Endothelial cell of umbilical vein (primary cell): Measurements from ENCODE around the gene TBC1D4. TPM values are rescaled to one million over a fixed set of nuclear protein-coding genes. Genes with fewer than 3 reads are reported as not detected.

Experiments used
- BruUV-seq: library from RNA; stranded (reverse); fragments of 400-500 nt; replicated peaks from 2 replicates; lab custom pipeline; 2021; lab: Mats Ljungman, UMichigan
- CTCF ChIA-PET: fragments of 300-600, 350-600 bp; sonication (Branson Sonifier 250); formaldehyde crosslinking; loops from one replicate; lab custom pipeline; 2021; ENCODE audit warnings: antibody characterized with exemption, inconsistent platforms; lab: Charles Lee
- POLR2A ChIA-PET: fragments of 300-600, 350-600 bp; sonication (Branson Sonifier 250); formaldehyde crosslinking; loops from one replicate; lab custom pipeline; 2021; ENCODE audit warnings: antibody characterized with exemption, inconsistent platforms; lab: Charles Lee
- DNase-seq: peaks from one replicate; pipeline ENCODE4 v3.0.0-alpha.2; 2011; ENCODE audit warnings: low read depth, low spot score
- FAIRE-seq: peaks from 2 replicates; lab custom pipeline; 2011; peaks lifted over from hg19 to GRCh38; lab: Jason Lieb, UNC
- H2AFZ ChIP-seq: 2 replicates; pipeline ENCODE4 v1.6.0; 2012; ENCODE audit warnings: low read depth, low read length, control low read depth, inconsistent platforms
- H3K27ac ChIP-seq: 2 replicates; pipeline ENCODE4 v1.5.1; 2011; ENCODE audit warnings: low read depth, mild to moderate bottlenecking, control low read depth, low read length, moderate library complexity; ENCODE audit not compliant: insufficient read depth
- H3K27me3 ChIP-seq, 2 experiments: 2 replicates each; pipeline versions ENCODE4 v1.6.0 to v1.6.1; 2011; ENCODE audit warnings: low read length in 2 of 2, mixed read lengths in 1 of 2; ENCODE audit not compliant: control insufficient read depth in 2 of 2, insufficient read depth in 2 of 2
- H3K36me3 ChIP-seq, 2 experiments: 2 replicates in 1 of 2; 3 replicates in 1 of 2; pipeline ENCODE4 v1.5.1; 2011; ENCODE audit warnings: low read length in 2 of 2, mild to moderate bottlenecking in 1 of 2, moderate library complexity in 1 of 2; ENCODE audit not compliant: control insufficient read depth in 2 of 2, insufficient read depth in 2 of 2; ENCODE audit errors: extremely low read depth in 1 of 2
- H3K4me1 ChIP-seq: 3 replicates; pipeline ENCODE4 v1.5.1; 2011; ENCODE audit warnings: mild to moderate bottlenecking, low read length; ENCODE audit not compliant: control insufficient read depth, insufficient read depth; ENCODE audit errors: extremely low read depth
- H3K4me2 ChIP-seq: 2 replicates; pipeline ENCODE4 v1.6.1; 2011; ENCODE audit warnings: low read length, control low read depth, mixed read lengths; ENCODE audit not compliant: insufficient read depth
- H3K4me3 ChIP-seq, 3 experiments: fragments of 200-600 bp in 1 of 3; sonication (generic), shearing (Covaris generic) in 1 of 3; replicated peaks in 1 of 3; 2 replicates each; pipeline ENCODE4 v1.5.1; 2011 to 2016; ENCODE audit warnings: control low read depth in 3 of 3, low read length in 3 of 3, mild to moderate bottlenecking in 2 of 3, inconsistent platforms in 1 of 3, low read depth in 1 of 3, moderate library complexity in 1 of 3; ENCODE audit not compliant: insufficient read depth in 1 of 3
- H3K79me2 ChIP-seq: 2 replicates; pipeline ENCODE4 v1.6.0; 2012; ENCODE audit warnings: low read length, inconsistent platforms; ENCODE audit not compliant: control insufficient read depth, insufficient read depth
- H3K9ac ChIP-seq: replicated peaks from 2 replicates; pipeline ENCODE3; 2011; ENCODE audit warnings: low read length, control low read depth; ENCODE audit not compliant: insufficient read depth; ENCODE audit errors: extremely low read depth
- H3K9me1 ChIP-seq: replicated peaks from 3 replicates; pipeline ENCODE4 v1.6.0; 2011; ENCODE audit warnings: mild to moderate bottlenecking, low read length; ENCODE audit not compliant: control insufficient read depth, insufficient read depth; ENCODE audit errors: extremely low read depth
- H3K9me3 ChIP-seq: replicated peaks from 2 replicates; pipeline ENCODE4 v1.5.1; 2012; ENCODE audit warnings: low read length, inconsistent platforms; ENCODE audit not compliant: control insufficient read depth, insufficient read depth
- H4K20me1 ChIP-seq: replicated peaks from 2 replicates; pipeline ENCODE3; 2011; ENCODE audit warnings: mild to moderate bottlenecking, low read length; ENCODE audit not compliant: control insufficient read depth, insufficient read depth; ENCODE audit errors: extremely low read depth
- CTCF ChIP-seq, 2 donors: IDR thresholded peaks; 1 replicate in 1 of 2; 2 replicates in 1 of 2; pipeline ENCODE4 v1.5.1; 2011; ENCODE audit warnings: low read length in 2 of 2, mild to moderate bottlenecking in 2 of 2, moderate library complexity in 2 of 2, control low read depth in 1 of 2, inconsistent platforms in 1 of 2, low read depth in 1 of 2; ENCODE audit not compliant: insufficient read depth in 1 of 2; ENCODE audit errors: extremely low read depth in 1 of 2
- EZH2 ChIP-seq: IDR thresholded peaks from 2 replicates; pipeline ENCODE4 v1.6.1; 2012; ENCODE audit warnings: borderline replicate concordance, low read depth, mild to moderate bottlenecking, moderate library complexity, low read length, inconsistent platforms; ENCODE audit not compliant: severe bottlenecking
- FOS ChIP-seq: IDR thresholded peaks from 2 replicates; pipeline ENCODE4 v1.6.1; 2011; ENCODE audit warnings: mild to moderate bottlenecking, low read length, moderate library complexity, borderline replicate concordance; ENCODE audit not compliant: insufficient read depth
- GATA2 ChIP-seq: IDR thresholded peaks from 2 replicates; pipeline ENCODE4 v1.7.0; 2011; ENCODE audit warnings: low read depth, mild to moderate bottlenecking, moderate library complexity, mixed read lengths, low read length; ENCODE audit not compliant: insufficient read length, insufficient read depth
- JUN ChIP-seq: IDR thresholded peaks from 2 replicates; pipeline ENCODE4 v1.6.1; 2011; ENCODE audit warnings: borderline replicate concordance, low read depth; ENCODE audit not compliant: insufficient read length, insufficient read depth
- MAX ChIP-seq: IDR thresholded peaks from 2 replicates; pipeline ENCODE4 v1.6.1; 2011; ENCODE audit not compliant: insufficient read depth, insufficient read length
- MYC ChIP-seq: IDR thresholded peaks from one replicate; pipeline ENCODE4 v1.6.1; 2011; ENCODE audit warnings: mild to moderate bottlenecking, low read depth, low read length
- POLR2A ChIP-seq: IDR thresholded peaks from 2 replicates; pipeline ENCODE4 v1.6.1; 2012; ENCODE audit warnings: low read depth, mild to moderate bottlenecking, control low read depth, low read length
- POLR2AphosphoS5 ChIP-seq: IDR thresholded peaks from 2 replicates; pipeline ENCODE4 v1.6.1; 2012; ENCODE audit warnings: low read depth, mild to moderate bottlenecking, control low read depth, low read length, moderate library complexity; ENCODE audit not compliant: insufficient read depth
- dilution Hi-C: fragments of 300-500 bp; cut with MboI; formaldehyde crosslinking; loops from one replicate; pipeline ENCODE4 v1.15.0; 2019; ENCODE audit warnings: low sequenced_read_pairs; ENCODE audit not compliant: extremely low pct_ligation_motif_present
- intact Hi-C: fragments of 100-400 bp; cut with micrococcal nuclease; formaldehyde crosslinking; loops from one replicate; pipeline ENCODE4 v1.10.0; 2022
- polyA plus RNA-seq, 4 experiments: library from polyadenylated mRNA; depleted of rRNA in 3 of 4; stranded (reverse) in 3 of 4; unstranded in 1 of 4; fragments of >200 nt; gene quantifications; 2 replicates each; pipeline versions ENCODE4 v1.2.1 to v1.2.3, GENCODE V29; 2011 to 2012; ENCODE audit warnings: missing spikeins in 1 of 4
- total RNA-seq: library from RNA; stranded (reverse); gene quantifications from 2 replicates; pipeline ENCODE4 v1.2.3, GENCODE V29; 2021

The TBC1D4 gene
- total and polyA plus RNA-seq, 2 donors (not counting 3 experiments of a cell fraction or from before 2014, with no cell fraction given), result 58.3 to 81.0 TPM

- Histone ChIP-seq H3K9ac (no peak overlapping the region), H3K27ac (no peak overlapping the region), H3K9me3 (no peaks in the 10 kb centered on the region), H4K20me1 (no peaks in the 10 kb centered on the region), H3K4me1 (no peaks in the 10 kb centered on the region), H3K27me3 (no peaks in the 10 kb centered on the region), H3K4me2 (no peak overlapping the region), H3K9me1 (no peaks in the 10 kb centered on the region), H2AFZ (no peak overlapping the region), H3K79me2 (peaks cover 34% of the 10 kb centered on the region), H3K36me3 (peaks cover 2 to 25% of the 10 kb centered on the region in 2 experiments), H3K4me3 (no peak overlapping the region)
- ChIA-PET CTCF (no interaction called here), POLR2A (no interaction called here)
- FAIRE-seq, result no peak
- TF ChIP-seq MAX (no peak), POLR2A (no peak), EZH2 (no peak), JUN (no peak), POLR2AphosphoS5 (no peak), GATA2 (no peak), FOS (no peak), MYC (no peak), CTCF (IDR thresholded peaks at IDR 0.05; ENCODE audit: extremely low read depth in 1 of 2, insufficient read depth in 1 of 2, low read depth in 1 of 2, low read length in 2 of 2) (no peak)
- BruUV-seq, result no TSS peak
- dilution Hi-C loops (no loop called here), intact Hi-C loops (no loop called here)
- DNase-seq, result no peak
Measured at GRCh38 chr13:75355609-75356008, 126.4 kb downstream of the TBC1D4 start.
